ENCODE results near the gene CFAP210. TPM values are rescaled to one million over a fixed set of nuclear protein-coding genes. Genes with fewer than 3 reads are reported as not detected.

Gene CFAP210
- total and polyA plus RNA-seq, 4 donors: 1.2 to 7.2 (median 3.3) TPM

GRCh38 chr2:169667583-169667982 is 26.6 kb downstream of the CFAP210 start:
- DNase-seq: no peak

GRCh38 chr2:169664978-169665930 is 29.0 kb downstream of the CFAP210 start:
- TF ChIP-seq CTCF (IDR thresholded peaks at IDR 0.05; ENCODE audit: control extremely low read depth, extremely low read depth): no peak
- no peaks in the 10 kb centered on the region for H3K36me3 ChIP-seq (ENCODE audit: control insufficient read depth in 4 of 4, insufficient read depth in 4 of 4, low read length in 4 of 4)
- DNase-seq (peak in 1 of 3 donors; percentile 13), ATAC-seq (ENCODE audit: insufficient read depth, low FRiP score) (no peak)
- H3K9ac ChIP-seq (ENCODE audit: insufficient read depth in 1 of 2, low read length in 2 of 2): no peak overlapping the region
- H3K27ac ChIP-seq (ENCODE audit: low read depth in 1 of 2, low read length in 1 of 2): no peak overlapping the region
- H3K4me1 ChIP-seq (ENCODE audit: control insufficient read depth in 5 of 5, insufficient read depth in 5 of 5, low read length in 5 of 5): no peaks in the 10 kb centered on the region
- WGBS, 2 donors: 52 to 64% methylated on average over 1 of the region's 1 CpG
- no peaks in the 10 kb centered on the region for H3K27me3 ChIP-seq (ENCODE audit: control insufficient read depth in 3 of 3, insufficient read depth in 3 of 3, low read length in 2 of 3)
- no peak overlapping the region for H3K4me3 ChIP-seq
- H3K9me3 ChIP-seq (ENCODE audit: control insufficient read depth in 4 of 4, insufficient read depth in 3 of 4, low read length in 3 of 4): no peaks in the 10 kb centered on the region

More at GRCh38 chr2:169667583-169667982, 26.6 kb downstream of the CFAP210 start:
- H3K27me3 ChIP-seq (ENCODE audit: control insufficient read depth in 3 of 3, insufficient read depth in 3 of 3, low read length in 2 of 3): no peaks in the 10 kb centered on the region
- WGBS, 2 donors: 32 to 35% methylated on average over 2 of the region's 2 CpGs
- H3K4me3 ChIP-seq: no peak overlapping the region
- no peak for TF ChIP-seq CTCF (IDR thresholded peaks at IDR 0.05; ENCODE audit: control extremely low read depth, extremely low read depth)
- H3K9ac ChIP-seq (ENCODE audit: insufficient read depth in 1 of 2, low read length in 2 of 2): no peak overlapping the region
- ATAC-seq (ENCODE audit: insufficient read depth, low FRiP score): no peak
- no peak overlapping the region for H3K27ac ChIP-seq (ENCODE audit: low read depth in 1 of 2, low read length in 1 of 2)
- no peaks in the 10 kb centered on the region for H3K4me1 ChIP-seq (ENCODE audit: control insufficient read depth in 5 of 5, insufficient read depth in 5 of 5, low read length in 5 of 5)
- no peaks in the 10 kb centered on the region for H3K9me3 ChIP-seq (ENCODE audit: control insufficient read depth in 4 of 4, insufficient read depth in 3 of 4, low read length in 3 of 4)
- H3K36me3 ChIP-seq (ENCODE audit: control insufficient read depth in 4 of 4, insufficient read depth in 4 of 4, low read length in 4 of 4): no peaks in the 10 kb centered on the region

GRCh38 chr2:169664600-169664977 is 29.6 kb downstream of the CFAP210 start:
- DNase-seq (no peak), ATAC-seq (ENCODE audit: insufficient read depth, low FRiP score) (no peak)
- Histone ChIP-seq H3K9me3 (ENCODE audit: control insufficient read depth in 4 of 4, insufficient read depth in 3 of 4, low read length in 3 of 4) (no peaks in the 10 kb centered on the region), H3K36me3 (ENCODE audit: control insufficient read depth in 4 of 4, insufficient read depth in 4 of 4, low read length in 4 of 4) (no peaks in the 10 kb centered on the region), H3K27me3 (ENCODE audit: control insufficient read depth in 3 of 3, insufficient read depth in 3 of 3, low read length in 2 of 3) (no peaks in the 10 kb centered on the region), H3K4me3 (no peak overlapping the region), H3K4me1 (ENCODE audit: control insufficient read depth in 5 of 5, insufficient read depth in 5 of 5, low read length in 5 of 5) (no peaks in the 10 kb centered on the region), H3K9ac (ENCODE audit: insufficient read depth in 1 of 2, low read length in 2 of 2) (no peak overlapping the region), H3K27ac (ENCODE audit: low read depth in 1 of 2, low read length in 1 of 2) (no peak overlapping the region)
- 66 to 79% methylated on average over 1 of the region's 1 CpG for WGBS, 2 donors
- no peak for TF ChIP-seq CTCF (IDR thresholded peaks at IDR 0.05; ENCODE audit: control extremely low read depth, extremely low read depth)
